ENCODE data around the gene TBX4.

DNA sequence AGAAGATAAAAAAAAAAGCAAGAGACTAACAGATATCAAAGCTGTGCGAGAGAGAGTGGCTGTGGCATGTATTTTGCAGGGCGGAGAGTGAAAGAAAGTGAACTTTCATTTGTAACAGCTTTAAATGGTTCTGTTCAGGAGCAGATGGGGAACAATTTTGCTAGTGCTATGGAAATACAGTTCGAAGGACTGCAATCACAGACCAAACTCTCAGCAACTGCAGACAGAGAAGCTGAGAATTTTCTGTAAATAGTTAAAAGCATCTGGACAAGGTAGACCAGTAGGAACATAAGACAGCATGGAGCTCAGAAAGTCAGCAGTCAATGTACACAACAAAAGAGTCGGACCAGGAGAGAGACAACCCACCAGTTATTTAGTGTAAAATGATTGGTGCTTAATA lies 62.3 kb downstream of the TBX4 start:
- no peak for TF ChIP-seq CTCF (IDR thresholded peaks at IDR 0.05)
- no peak for TF ChIP-seq ZFX (IDR thresholded peaks at IDR 0.05; ENCODE audit: borderline replicate concordance)

Data from 22Rv1 (cell line).